ENCODE measurements around the gene WDR5B. TPM values are rescaled to one million over a fixed set of nuclear protein-coding genes. Genes with fewer than 3 reads are reported as not detected.

WDR5B gene
- total RNA-seq, 4 donors from 2014 or later, result 2.5 to 3.3 (median 3.0) TPM

- Histone ChIP-seq H3K36me3 (peaks cover 11 to 88% (median 67%) of the 10 kb centered on the region in 4 donors), H3K27ac (replicated peaks in 1 of 4) (no peak overlapping the region), H3K4me1 (no peaks in the 10 kb centered on the region), H3K27me3 (no peaks in the 10 kb centered on the region), H3K9me3 (no peaks in the 10 kb centered on the region), H3K4me3 (no peak overlapping the region)
- intact Hi-C loops (cut with DNase I), result no loop called here
- 83% methylated on average over 1 of the region's 1 CpG for WGBS
- no peak for DNase-seq (ENCODE audit: extremely low spot score)
- no peak for TF ChIP-seq POLR2A (IDR thresholded peaks at IDR 0.05; ENCODE audit: low read depth)
- no peak for TF ChIP-seq CTCF (IDR thresholded peaks at IDR 0.05)
- TF ChIP-seq POLR2AphosphoS5 (IDR thresholded peaks at IDR 0.05), result no peak
- no peak for TF ChIP-seq EP300 (IDR thresholded peaks at IDR 0.05)
These were observed 50.8 kb downstream of the WDR5B start for GRCh38 chr3:122365073-122365472.

GRCh38 chr3:122364490-122364889 is 51.4 kb downstream of the WDR5B start:
- intact Hi-C loops (cut with DNase I), result no loop called here
- H3K9me3 ChIP-seq, result no peaks in the 10 kb centered on the region
- 91% methylated on average over 2 of the region's 2 CpGs for WGBS
- H3K36me3 ChIP-seq, result peaks cover 11 to 83% (median 61%) of the 10 kb centered on the region in 4 donors
- no peak overlapping the region for H3K27ac ChIP-seq (replicated peaks in 1 of 4)
- H3K4me3 ChIP-seq, result no peak overlapping the region
- no peak for DNase-seq (ENCODE audit: extremely low spot score)
- no peak for TF ChIP-seq POLR2AphosphoS5 (IDR thresholded peaks at IDR 0.05)
- TF ChIP-seq CTCF (IDR thresholded peaks at IDR 0.05), result no peak
- no peak for TF ChIP-seq EP300 (IDR thresholded peaks at IDR 0.05)
- no peak for TF ChIP-seq POLR2A (IDR thresholded peaks at IDR 0.05; ENCODE audit: low read depth)
- no peaks in the 10 kb centered on the region for H3K4me1 ChIP-seq
- no peaks in the 10 kb centered on the region for H3K27me3 ChIP-seq

Small RNA genes lying within 50 kb of the gene (small RNA-seq; reads per million reads assigned to genes)
- gene AC083798.1, result 0 reads per million in 3 donors

Other genes with a start within 250 kb of the WDR5B start
- under 1 TPM in 2 of 4 donors, not detected in 2; under 0.01 to 0.19 TPM for gene CASR, start 232.4 kb downstream of the WDR5B start, total RNA-seq
- gene CSTA, start 90.8 kb downstream of the WDR5B start, total RNA-seq, result 1 to 10 TPM; 1.3 to 3.5 (median 2.4) TPM
- gene MIX23, start 32.8 kb downstream of the WDR5B start, total RNA-seq, result 10 to 100 TPM in 3 of 4 donors, 1 to 10 TPM in 1; 6.4 to 21.6 (median 12.7) TPM
- gene FAM162A, start 31.9 kb downstream of the WDR5B start, total RNA-seq, result 10 to 100 TPM; 28.2 to 42.7 (median 32.6) TPM
- 10 to 100 TPM; 28.2 to 47.4 (median 45.3) TPM for gene KPNA1, start 98.9 kb upstream of the WDR5B start, total RNA-seq
- 10 to 100 TPM; 16.7 to 24.0 (median 21.3) TPM for gene PARP9, start 148.2 kb upstream of the WDR5B start, total RNA-seq
- gene DTX3L, start 148.3 kb upstream of the WDR5B start, total RNA-seq, result 10 to 100 TPM; 21.6 to 33.5 (median 21.8) TPM
- 1 to 10 TPM in 1 of 4 donors, under 1 TPM in 3; 0.39 to 2.3 (median 0.65) TPM for gene PARP15, start 161.6 kb upstream of the WDR5B start, total RNA-seq

Measured in esophagus muscularis mucosa (tissue), 4 donors.